ENCODE results near the gene SYNGR3. TPM values are rescaled to one million over a fixed set of nuclear protein-coding genes. Genes with fewer than 3 reads are reported as not detected.

The SYNGR3 gene
- total and polyA plus RNA-seq, 2 of the 13 experiments (the other 11 are each of a cell fraction or from before 2014, with no cell fraction given) = 0.97 to 5.7 TPM

- TF ChIP-seq RARA (CRISPR knock-in tag; IDR thresholded peaks at IDR 0.05) = 0 out of 2 replicates have a peak, but pooled peaks have one; percentile 14
- no peak for TF ChIP-seq CBX1 (IDR thresholded peaks at IDR 0.05; ENCODE audit: low read depth)
- TF ChIP-seq MTA1 (CRISPR knock-in tag; IDR thresholded peaks at IDR 0.05; ENCODE audit: borderline replicate concordance) = peak; percentile 38; the same call in 1 of the 2 replicates
- TF ChIP-seq BHLHE40 (IDR thresholded peaks at IDR 0.05; ENCODE audit: low read length) = peak; percentile 30; the same call in 1 of the 2 replicates
- TF ChIP-seq ZNF276 (CRISPR knock-in tag; IDR thresholded peaks at IDR 0.05; ENCODE audit: low read depth) = no peak
- 0 out of 2 replicates have a peak, but pooled peaks have one; percentile 26 for TF ChIP-seq ZNF704 (CRISPR knock-in tag; IDR thresholded peaks at IDR 0.05; ENCODE audit: borderline replicate concordance)
- TF ChIP-seq TCF7 (IDR thresholded peaks at IDR 0.05; ENCODE audit: low read depth) = no peak
- peak; percentile 30; the same call in 1 of the 2 replicates for TF ChIP-seq NFYB (CRISPR knock-in tag; IDR thresholded peaks at IDR 0.05)
- no peak for TF ChIP-seq GPBP1L1 (CRISPR knock-in tag; IDR thresholded peaks at IDR 0.05)
- TF ChIP-seq ZNF282 (IDR thresholded peaks at IDR 0.05; ENCODE audit: partially characterized antibody) = no peak
- 0 out of 2 replicates have a peak, but pooled peaks have one; percentile 65 for TF ChIP-seq NRL (CRISPR knock-in tag; IDR thresholded peaks at IDR 0.05; ENCODE audit: borderline replicate concordance)
- peak; percentile 39; the same call in 1 of the 2 replicates for TF ChIP-seq RXRB (CRISPR knock-in tag; IDR thresholded peaks at IDR 0.05; ENCODE audit: borderline replicate concordance)
- 0 out of 2 replicates have a peak, but pooled peaks have one; percentile 39 for TF ChIP-seq ZSCAN25 (CRISPR knock-in tag; IDR thresholded peaks at IDR 0.05)
- no peak for TF ChIP-seq ZNF232 (CRISPR knock-in tag; IDR thresholded peaks at IDR 0.05; ENCODE audit: borderline replicate concordance)
Measured at GRCh38 chr16:2023092-2024031, 33.6 kb downstream of the SYNGR3 start (continued).

Measured in HepG2 (cell line).